K562 (cell line): ENCODE data around the gene TMEM30A. TPM values are rescaled to one million over a fixed set of nuclear protein-coding genes. Genes with fewer than 3 reads are reported as not detected.

Source experiments
- ATAC-seq: fragments of 200-7000 bp; cut with Tn5 transposase; 3 replicates; pipeline ENCODE4 v1.9.1; 2020; ENCODE audit warnings: moderate library complexity
- BruUV-seq: library from RNA; stranded (reverse); fragments of 400-500 nt; replicated peaks from 2 replicates; lab custom pipeline; 2021; lab: Mats Ljungman, UMichigan
- CTCF ChIA-PET: fragments of 300-600 bp; formaldehyde crosslinking; extraction: SDS; loops from one replicate; lab custom pipeline; 2021; ENCODE audit warnings: low intra/inter-chr PET ratio; lab: Yijun Ruan, JAX
- POLR2A ChIA-PET: fragments of 300-600, 350-650 bp; sonication (Branson Sonifier 250); formaldehyde crosslinking; extraction: SDS; loops from one replicate; lab custom pipeline; 2021; ENCODE audit warnings: antibody characterized with exemption, inconsistent platforms; lab: Yijun Ruan, JAX
- DNase-seq, 4 experiments: peaks; one replicate each; pipeline versions ENCODE4 v3.0.0 to v3.0.0-alpha.2; 2011 to 2018; ENCODE audit warnings: low spot score in 3 of 4, mixed read lengths in 3 of 4; ENCODE audit errors: extremely low read depth in 1 of 4
- FAIRE-seq: peaks from 2 replicates; lab custom pipeline; 2011; peaks lifted over from hg19 to GRCh38; lab: Jason Lieb, UNC
- H2AFZ ChIP-seq: 2 replicates; pipeline ENCODE4 v1.6.0; 2011; ENCODE audit warnings: low read depth, low read length, control low read depth, inconsistent platforms
- H3K27ac ChIP-seq: fragments of 200-600 bp; 3 replicates; pipeline ENCODE4 v1.8.0; 2011; ENCODE audit warnings: low read depth, mild to moderate bottlenecking, control low read depth, inconsistent platforms, low read length, moderate library complexity, mixed read lengths; ENCODE audit errors: extremely low read depth
- H3K27me3 ChIP-seq, 2 experiments: fragments of 300-600 bp in 1 of 2; 2 replicates in 1 of 2; 3 replicates in 1 of 2; pipeline versions ENCODE4 v1.6.0 to v1.8.0; 2011; ENCODE audit warnings: inconsistent platforms in 2 of 2, low read length in 2 of 2, mild to moderate bottlenecking in 1 of 2, mixed read lengths in 1 of 2, moderate library complexity in 1 of 2; ENCODE audit not compliant: control insufficient read depth in 2 of 2, insufficient read depth in 2 of 2
- H3K36me3 ChIP-seq: fragments of 300-600 bp; 3 replicates; pipeline ENCODE4 v1.8.0; 2011; ENCODE audit warnings: mild to moderate bottlenecking, low read length, inconsistent platforms; ENCODE audit not compliant: control insufficient read depth, insufficient read depth
- H3K4me1 ChIP-seq, 2 experiments: fragments of 200-600 bp in 1 of 2; replicated peaks in 1 of 2; 2 replicates in 1 of 2; 3 replicates in 1 of 2; pipeline versions ENCODE4 v1.5.1 to v1.8.0; 2011; ENCODE audit warnings: inconsistent platforms in 2 of 2, low read length in 2 of 2, mild to moderate bottlenecking in 1 of 2, mixed read lengths in 1 of 2, moderate library complexity in 1 of 2; ENCODE audit not compliant: control insufficient read depth in 2 of 2, insufficient read depth in 2 of 2
- H3K4me2 ChIP-seq: 2 replicates; pipeline ENCODE4 v1.6.1; 2011; ENCODE audit warnings: low read length, control low read depth, inconsistent platforms, mixed read lengths; ENCODE audit not compliant: insufficient read depth
- H3K4me3 ChIP-seq: fragments of 200-600 bp; sonication (generic), shearing (Covaris generic); 2 replicates; pipeline ENCODE4 v1.5.1; 2016; ENCODE audit warnings: control low read depth, inconsistent platforms
- H3K79me2 ChIP-seq: fragments of 200-600 bp; 3 replicates; pipeline ENCODE4 v1.8.0; 2011; ENCODE audit warnings: low read length, inconsistent platforms; ENCODE audit not compliant: control insufficient read depth, insufficient read depth
- H3K9ac ChIP-seq, 2 experiments: 2 replicates each; pipeline versions ENCODE4 v1.6.0 to v1.6.1; 2011; ENCODE audit warnings: low read depth in 2 of 2, low read length in 2 of 2, control low read depth in 1 of 2, inconsistent platforms in 1 of 2, mild to moderate bottlenecking in 1 of 2, mixed read lengths in 1 of 2; ENCODE audit not compliant: insufficient read depth in 1 of 2
- H3K9me1 ChIP-seq: one replicate; pipeline ENCODE4 v1.6.0; 2011; ENCODE audit warnings: inconsistent platforms, mild to moderate bottlenecking, low read length, moderate library complexity; ENCODE audit not compliant: control insufficient read depth, insufficient read depth
- H3K9me3 ChIP-seq: replicated peaks from 2 replicates; pipeline ENCODE4 v1.5.1; 2011; ENCODE audit warnings: low read depth, low read length, inconsistent platforms; ENCODE audit not compliant: control insufficient read depth, insufficient read depth
- H4K20me1 ChIP-seq: replicated peaks from 2 replicates; pipeline ENCODE4 v1.6.1; 2011; ENCODE audit warnings: low read length, inconsistent platforms, mixed read lengths; ENCODE audit not compliant: control insufficient read depth, insufficient read depth
- BCL6 ChIP-seq: fragments of 250-450 bp; sonication (Bioruptor Pico); IDR thresholded peaks from 2 replicates; pipeline ENCODE4 v1.4.0; 2020
- C11orf30 ChIP-seq: fragments of 450-650 bp; IDR thresholded peaks from 2 replicates; pipeline ENCODE4 v1.6.1; 2016; ENCODE audit warnings: low read depth, mild to moderate bottlenecking
- COPS2 ChIP-seq: fragments of 450-650 bp; conservative IDR thresholded peaks from 2 replicates; pipeline ENCODE4 v1.6.1; 2016; ENCODE audit warnings: mild to moderate bottlenecking, moderate library complexity
- ESRRB ChIP-seq: fragments of 250-450 bp; sonication (Bioruptor Pico); IDR thresholded peaks from 2 replicates; pipeline ENCODE4 v1.5.0; 2020; ENCODE audit warnings: mild to moderate bottlenecking, moderate library complexity, borderline replicate concordance
- MAFG ChIP-seq: fragments of 450-650 bp; conservative IDR thresholded peaks from 2 replicates; pipeline ENCODE4 v1.6.1; 2016; ENCODE audit warnings: missing genetic modification characterization, missing compliant biosample characterization
- SETDB1 ChIP-seq: IDR thresholded peaks from one replicate; pipeline ENCODE4 v1.6.1; 2012; ENCODE audit warnings: low read length, control low read depth, inconsistent platforms
- TBP ChIP-seq: optimal IDR thresholded peaks from 2 replicates; pipeline ENCODE3; 2011; ENCODE audit warnings: low read depth, low read length, improper control_type of control experiment
- ZBTB7A ChIP-seq: IDR thresholded peaks from 2 replicates; pipeline ENCODE4 v1.6.1; 2011; ENCODE audit warnings: low read depth, mild to moderate bottlenecking, low read length, moderate library complexity, borderline replicate concordance; ENCODE audit not compliant: control insufficient read depth
- ZC3H8 ChIP-seq: fragments of 450-650 bp; IDR thresholded peaks from 2 replicates; pipeline ENCODE4 v1.6.1; 2017
- ZNF316 ChIP-seq: fragments of 450-650 bp; IDR thresholded peaks from 2 replicates; pipeline ENCODE4 v1.6.1; 2016
- ZNF384 ChIP-seq: IDR thresholded peaks from 2 replicates; pipeline ENCODE4 v1.6.1; 2012; ENCODE audit warnings: low read depth, low read length, improper control_type of control experiment
- WGBS: fragments of 100-300 bp; shearing (Covaris generic); methylation state at CpG from one replicate; pipeline ENCODE4 v1.1.6; 2016; ENCODE audit warnings: low coverage, mixed read lengths; ENCODE audit not compliant: insufficient coverage; ENCODE audit errors: missing lambda C conversion rate; 5-methylcytosine and 5-hydroxymethylcytosine counted together
- in situ Hi-C: fragments of 300-500 bp; cut with MboI; formaldehyde crosslinking; loops from 4 replicates; pipeline ENCODE4 v1.15.0; 2018; ENCODE audit warnings: inconsistent platforms, mixed read lengths
- intact Hi-C: fragments of 100-400 bp; cut with micrococcal nuclease; formaldehyde crosslinking; loops from 2 replicates; pipeline ENCODE4 v1.14.2; 2022
- polyA plus RNA-seq, 8 experiments: library from polyadenylated mRNA; depleted of rRNA in 4 of 8; stranded (reverse) in 5 of 8; unstranded in 3 of 8; fragments of >200 nt; fragmentation: Nextera tagmentation in 2 of 8; fragmentation: Illumina TruSeq in 1 of 8; extraction: Ambion mirVana in 2 of 8; extraction: Trizol in 1 of 8; gene quantifications; 2 replicates each; pipeline versions ENCODE4 v1.2.1 to v1.2.3, GENCODE V29; 2011 to 2014; ENCODE audit warnings: inconsistent platforms in 1 of 8, missing spikeins in 1 of 8
- total RNA-seq, 7 experiments: library from RNA; depleted of rRNA in 6 of 7; stranded (reverse); fragments of >200 nt in 6 of 7; fragmentation: Illumina TruSeq in 2 of 7; extraction: Trizol in 2 of 7; gene quantifications; 2 replicates each; pipeline versions ENCODE4 v1.2.1 to v1.2.3, GENCODE V29; 2011 to 2021; ENCODE audit warnings: low replicate concordance in 1 of 7
- TF ChIP-seq, protein P1 (sequence below): fragments of 200-400 bp; formaldehyde crosslinking; IDR thresholded peaks from 2 replicates; pipeline ENCODE4 v1.6.1; 2017; ENCODE audit warnings: mild to moderate bottlenecking, low read depth, low read length, moderate library complexity
- TF ChIP-seq, protein P2 (sequence below): sonication (generic); formaldehyde crosslinking; IDR thresholded peaks from 2 replicates; pipeline ENCODE4 v1.8.1; 2022; ENCODE audit warnings: missing genetic modification reagents
- TF ChIP-seq, protein P3 (sequence below): sonication (generic); formaldehyde crosslinking; IDR thresholded peaks from 2 replicates; pipeline ENCODE4 v1.8.0; 2022; ENCODE audit warnings: missing genetic modification reagents, mild to moderate bottlenecking, borderline replicate concordance

TMEM30A gene
- total and polyA plus RNA-seq, 9 of the 15 experiments (the other 6 are each of a cell fraction or from before 2014, with no cell fraction given), result 6.5 to 31.2 (median 16.3) TPM

DNA sequence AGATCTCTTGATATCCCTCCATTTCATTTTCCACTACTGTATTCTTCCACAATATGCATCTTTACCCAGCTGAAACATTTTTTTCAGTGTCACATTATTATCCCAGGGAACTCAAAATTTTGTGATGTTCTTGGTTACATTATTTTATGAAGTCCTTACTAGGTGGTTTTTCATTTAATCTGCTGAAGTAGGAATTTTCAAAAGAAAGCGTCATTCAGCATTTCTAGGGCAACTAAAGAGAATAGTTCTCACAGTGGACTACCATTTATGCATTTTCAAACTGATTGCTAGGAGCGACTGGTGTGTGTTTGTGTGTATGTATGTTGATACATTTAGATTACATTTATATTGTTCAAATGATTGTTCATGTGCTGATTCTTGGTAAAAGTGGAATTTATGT is 2.4 kb upstream of the TMEM30A start:
- BruUV-seq, result no TSS peak
- H2AFZ ChIP-seq, result peak overlapping the region; percentile 81
- ChIA-PET CTCF (interaction anchor here (0.6 kb wide), 1 partner anchor 17 kb away, joined by 3 read pairs; no protein-coding TSS in a partner anchor), POLR2A (no interaction called here)
- FAIRE-seq (no peak), ATAC-seq (no peak), DNase-seq (no peak)
- no peaks in the 10 kb centered on the region for H3K9me3 ChIP-seq
- no peaks in the 10 kb centered on the region; the same call in 1 of the 2 replicates for H4K20me1 ChIP-seq
- H3K36me3 ChIP-seq, result peaks cover 4% of the 10 kb centered on the region; the same call in 1 of the 3 replicates
- H3K27ac ChIP-seq, result peak overlapping the region; percentile 89; the same call in 2 of the 3 replicates
- 0 out of 5 replicates have a peak, but pooled peaks cover 0 to 7% of the 10 kb centered on the region in 2 experiments for H3K4me1 ChIP-seq
- H3K9me1 ChIP-seq, result no peaks in the 10 kb centered on the region
- H3K4me2 ChIP-seq, result peak overlapping the region; percentile 95
- in situ Hi-C loops (no loop called here), intact Hi-C loops (loop anchor here (10.0 kb wide), 2 partner anchors 318 to 1762 kb away; partner anchors contain the start of genes EEF1A1 and SENP6)
- peaks cover 60% of the 10 kb centered on the region for H3K79me2 ChIP-seq
- peak overlapping the region; percentile 95 for H3K4me3 ChIP-seq
- 30% methylated on average over 2 of the region's 2 CpGs for WGBS
- peak overlapping the region in 1 of 2 experiments; percentile 89; a peak in 2 of 4 replicates for H3K9ac ChIP-seq
- H3K27me3 ChIP-seq, result no peaks in the 10 kb centered on the region
- TF ChIP-seq SETDB1 (no peak), C11orf30 (peak; percentile 62), TBP (no peak), ZNF316 (peak; percentile 73), MAFG (peak; percentile 25; the same call in 1 of the 2 replicates), COPS2 (no peak), ESRRB (no peak), ZC3H8 (no peak), ZNF384 (no peak), BCL6 (CRISPR knock-in tag) (no peak), ZBTB7A (no peak)
- TF ChIP-seq, protein P1, sequence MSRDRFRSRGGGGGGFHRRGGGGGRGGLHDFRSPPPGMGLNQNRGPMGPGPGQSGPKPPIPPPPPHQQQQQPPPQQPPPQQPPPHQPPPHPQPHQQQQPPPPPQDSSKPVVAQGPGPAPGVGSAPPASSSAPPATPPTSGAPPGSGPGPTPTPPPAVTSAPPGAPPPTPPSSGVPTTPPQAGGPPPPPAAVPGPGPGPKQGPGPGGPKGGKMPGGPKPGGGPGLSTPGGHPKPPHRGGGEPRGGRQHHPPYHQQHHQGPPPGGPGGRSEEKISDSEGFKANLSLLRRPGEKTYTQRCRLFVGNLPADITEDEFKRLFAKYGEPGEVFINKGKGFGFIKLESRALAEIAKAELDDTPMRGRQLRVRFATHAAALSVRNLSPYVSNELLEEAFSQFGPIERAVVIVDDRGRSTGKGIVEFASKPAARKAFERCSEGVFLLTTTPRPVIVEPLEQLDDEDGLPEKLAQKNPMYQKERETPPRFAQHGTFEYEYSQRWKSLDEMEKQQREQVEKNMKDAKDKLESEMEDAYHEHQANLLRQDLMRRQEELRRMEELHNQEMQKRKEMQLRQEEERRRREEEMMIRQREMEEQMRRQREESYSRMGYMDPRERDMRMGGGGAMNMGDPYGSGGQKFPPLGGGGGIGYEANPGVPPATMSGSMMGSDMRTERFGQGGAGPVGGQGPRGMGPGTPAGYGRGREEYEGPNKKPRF, result no peak
- TF ChIP-seq, protein P2, sequence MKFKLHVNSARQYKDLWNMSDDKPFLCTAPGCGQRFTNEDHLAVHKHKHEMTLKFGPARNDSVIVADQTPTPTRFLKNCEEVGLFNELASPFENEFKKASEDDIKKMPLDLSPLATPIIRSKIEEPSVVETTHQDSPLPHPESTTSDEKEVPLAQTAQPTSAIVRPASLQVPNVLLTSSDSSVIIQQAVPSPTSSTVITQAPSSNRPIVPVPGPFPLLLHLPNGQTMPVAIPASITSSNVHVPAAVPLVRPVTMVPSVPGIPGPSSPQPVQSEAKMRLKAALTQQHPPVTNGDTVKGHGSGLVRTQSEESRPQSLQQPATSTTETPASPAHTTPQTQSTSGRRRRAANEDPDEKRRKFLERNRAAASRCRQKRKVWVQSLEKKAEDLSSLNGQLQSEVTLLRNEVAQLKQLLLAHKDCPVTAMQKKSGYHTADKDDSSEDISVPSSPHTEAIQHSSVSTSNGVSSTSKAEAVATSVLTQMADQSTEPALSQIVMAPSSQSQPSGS, result no peak
- TF ChIP-seq, protein P3, sequence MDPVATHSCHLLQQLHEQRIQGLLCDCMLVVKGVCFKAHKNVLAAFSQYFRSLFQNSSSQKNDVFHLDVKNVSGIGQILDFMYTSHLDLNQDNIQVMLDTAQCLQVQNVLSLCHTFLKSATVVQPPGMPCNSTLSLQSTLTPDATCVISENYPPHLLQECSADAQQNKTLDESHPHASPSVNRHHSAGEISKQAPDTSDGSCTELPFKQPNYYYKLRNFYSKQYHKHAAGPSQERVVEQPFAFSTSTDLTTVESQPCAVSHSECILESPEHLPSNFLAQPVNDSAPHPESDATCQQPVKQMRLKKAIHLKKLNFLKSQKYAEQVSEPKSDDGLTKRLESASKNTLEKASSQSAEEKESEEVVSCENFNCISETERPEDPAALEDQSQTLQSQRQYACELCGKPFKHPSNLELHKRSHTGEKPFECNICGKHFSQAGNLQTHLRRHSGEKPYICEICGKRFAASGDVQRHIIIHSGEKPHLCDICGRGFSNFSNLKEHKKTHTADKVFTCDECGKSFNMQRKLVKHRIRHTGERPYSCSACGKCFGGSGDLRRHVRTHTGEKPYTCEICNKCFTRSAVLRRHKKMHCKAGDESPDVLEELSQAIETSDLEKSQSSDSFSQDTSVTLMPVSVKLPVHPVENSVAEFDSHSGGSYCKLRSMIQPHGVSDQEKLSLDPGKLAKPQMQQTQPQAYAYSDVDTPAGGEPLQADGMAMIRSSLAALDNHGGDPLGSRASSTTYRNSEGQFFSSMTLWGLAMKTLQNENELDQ (CRISPR knock-in tag), result no peak
